H1 (cell line): ENCODE data around the gene SNX24. TPM values are rescaled to one million over a fixed set of nuclear protein-coding genes. Genes with fewer than 3 reads are reported as not detected.

ENCODE experiments used
- CTBP2 ChIP-seq: IDR thresholded peaks from 2 replicates; pipeline ENCODE4 v1.7.0; 2011; ENCODE audit warnings: borderline replicate concordance, mild to moderate bottlenecking, moderate library complexity, mixed read lengths, low read length; ENCODE audit not compliant: insufficient read depth, insufficient read length
- KDM4A ChIP-seq: IDR thresholded peaks from one replicate; pipeline ENCODE4 v1.7.1; 2012; ENCODE audit warnings: low read depth, mild to moderate bottlenecking, moderate library complexity, low read length, inconsistent platforms; ENCODE audit not compliant: severe bottlenecking
- RXRA ChIP-seq: IDR thresholded peaks from 2 replicates; pipeline ENCODE4 v1.6.1; 2011; ENCODE audit warnings: low read depth, mild to moderate bottlenecking, low read length, moderate library complexity; ENCODE audit not compliant: insufficient read depth
- SRF ChIP-seq: IDR thresholded peaks from 2 replicates; pipeline ENCODE4 v1.6.1; 2011; ENCODE audit warnings: mild to moderate bottlenecking, low read depth, low read length, moderate library complexity
- YY1 ChIP-seq: IDR thresholded peaks from 2 replicates; pipeline ENCODE4 v1.6.1; 2011; ENCODE audit warnings: low read depth, mild to moderate bottlenecking, low read length
- polyA plus RNA-seq, 7 experiments: library from polyadenylated mRNA; depleted of rRNA in 3 of 7; stranded (reverse) in 5 of 7; unstranded in 2 of 7; fragments of >200 nt in 5 of 7; fragments of 200-250 nt in 2 of 7; gene quantifications; 1 replicate in 5 of 7; 2 replicates in 1 of 7; 4 replicates in 1 of 7; pipeline versions ENCODE4 v1.2.1 to v1.2.3, GENCODE V29; 2011 to 2013; ENCODE audit warnings: missing spikeins in 2 of 7, mixed read lengths in 2 of 7
- total RNA-seq: library from RNA; stranded (reverse); fragmentation: NEBNext Ultra II Directional; extraction: Animal tissue kit (Norgen Biotek cat#: 25700); gene quantifications from 2 replicates; pipeline ENCODE4 v1.2.1, GENCODE V29; 2021
- TF ChIP-seq, protein P1 (sequence below): IDR thresholded peaks from 2 replicates; pipeline ENCODE4 v1.6.1; 2011; ENCODE audit warnings: low read length, improper control_type of control experiment
- TF ChIP-seq, protein P2 (sequence below): IDR thresholded peaks from 2 replicates; pipeline ENCODE4 v1.6.1; 2011; ENCODE audit warnings: low read depth, mild to moderate bottlenecking, low read length; ENCODE audit not compliant: insufficient read depth

Gene SNX24
- total and polyA plus RNA-seq, 2 of the 8 experiments (the other 6 are each of a cell fraction or from before 2014, with no cell fraction given) = 7.3 to 14.3 TPM

DNA sequence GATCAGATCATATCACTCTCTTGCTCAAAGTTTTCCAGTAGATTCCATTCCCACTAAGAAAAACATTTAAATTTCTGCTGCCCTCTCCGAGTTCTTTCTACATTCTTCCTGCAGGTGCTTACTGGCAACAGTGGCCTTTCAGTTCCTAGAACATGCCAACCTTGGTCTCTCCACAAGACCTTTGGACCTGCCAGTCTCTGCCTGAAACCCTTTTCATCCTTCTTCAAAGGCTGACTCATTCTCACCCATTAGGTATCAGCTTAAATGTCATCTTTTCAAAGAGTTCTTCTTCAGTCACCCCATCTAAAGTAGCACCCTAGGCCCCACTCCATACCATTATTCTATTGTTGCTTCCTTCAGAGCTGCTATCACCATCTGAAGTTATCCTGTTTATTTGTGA, 169.3 kb downstream of the SNX24 start (continued):
- no peak for TF ChIP-seq KDM4A
- TF ChIP-seq SRF = no peak
- no peak for TF ChIP-seq RXRA
- TF ChIP-seq YY1 = no peak
- TF ChIP-seq, protein P1, sequence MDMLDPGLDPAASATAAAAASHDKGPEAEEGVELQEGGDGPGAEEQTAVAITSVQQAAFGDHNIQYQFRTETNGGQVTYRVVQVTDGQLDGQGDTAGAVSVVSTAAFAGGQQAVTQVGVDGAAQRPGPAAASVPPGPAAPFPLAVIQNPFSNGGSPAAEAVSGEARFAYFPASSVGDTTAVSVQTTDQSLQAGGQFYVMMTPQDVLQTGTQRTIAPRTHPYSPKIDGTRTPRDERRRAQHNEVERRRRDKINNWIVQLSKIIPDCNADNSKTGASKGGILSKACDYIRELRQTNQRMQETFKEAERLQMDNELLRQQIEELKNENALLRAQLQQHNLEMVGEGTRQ = no peak
- no peak for TF ChIP-seq CTBP2
- TF ChIP-seq, protein P2, sequence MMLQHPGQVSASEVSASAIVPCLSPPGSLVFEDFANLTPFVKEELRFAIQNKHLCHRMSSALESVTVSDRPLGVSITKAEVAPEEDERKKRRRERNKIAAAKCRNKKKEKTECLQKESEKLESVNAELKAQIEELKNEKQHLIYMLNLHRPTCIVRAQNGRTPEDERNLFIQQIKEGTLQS = no peak
